Urinary bladder (tissue), 4 donors: ENCODE data around the gene BLNK. TPM values are rescaled to one million over a fixed set of nuclear protein-coding genes. Genes with fewer than 3 reads are reported as not detected.
"Not testable (repeated sequence)": the region's sequence is repeated elsewhere in the genome, so short reads cannot be mapped to it uniquely, and the experiment has no call there.

Experiments used
- DNase-seq: peaks from one replicate; pipeline ENCODE4 v3.0.0-alpha.2; 2015; ENCODE audit errors: extremely low spot score
- H3K27ac ChIP-seq: one replicate; pipeline ENCODE4 v1.5.1; 2013; ENCODE audit warnings: low read depth, mild to moderate bottlenecking, moderate library complexity
- H3K36me3 ChIP-seq: one replicate; pipeline ENCODE4 v1.6.1; 2013; ENCODE audit warnings: mild to moderate bottlenecking, moderate library complexity; ENCODE audit not compliant: insufficient read depth
- H3K4me1 ChIP-seq: one replicate; pipeline ENCODE4 v1.6.1; 2013; ENCODE audit warnings: mild to moderate bottlenecking, moderate library complexity; ENCODE audit not compliant: insufficient read depth
- H3K4me3 ChIP-seq: one replicate; pipeline ENCODE4 v1.5.1; 2013; ENCODE audit warnings: low read depth, low read length
- WGBS: extraction: QIAGEN DNeasy Blood & Tissue Kit; methylation state at CpG from one replicate; pipeline ENCODE4 v1.1.7; 2013; 5-methylcytosine and 5-hydroxymethylcytosine counted together
- polyA plus RNA-seq: library from polyadenylated mRNA; stranded (reverse); fragments of 200-250 nt; gene quantifications from one replicate; pipeline ENCODE4 v1.2.3, GENCODE V29; 2013
- total RNA-seq: library from RNA; depleted of rRNA; stranded (reverse); fragments of >200 nt; gene quantifications from one replicate; pipeline ENCODE4 v1.2.3, GENCODE V29; 2014
- donor health status: healthy with polysubstance abuse.
- donor health status: healthy.

Gene BLNK
- total RNA-seq (7.3 TPM), polyA plus RNA-seq (1.9 TPM)

- no peaks in the 10 kb centered on the region for H3K4me1 ChIP-seq
- peak; percentile 76 for DNase-seq
- H3K4me3 ChIP-seq = peak within 1 kb of the TSS; percentile 5
- no peaks in the 10 kb centered on the region for H3K36me3 ChIP-seq
- WGBS = 31% methylated on average over 6 of the region's 6 CpGs
- H3K27ac ChIP-seq = peak within 1 kb of the TSS; percentile 0
Measured at GRCh38 chr10:96271016-96271815, at the start of gene BLNK. BLNK (minus strand) TSS chr10:96271569; CDS start chr10:96271398, 171 bp downstream.

GRCh38 chr10:96319754-96320474 lies 48.5 kb upstream of the BLNK start:
- DNase-seq = no peak
- H3K4me3 ChIP-seq = no peak overlapping the region
- H3K36me3 ChIP-seq = no peaks in the 10 kb centered on the region
- H3K4me1 ChIP-seq = no peaks in the 10 kb centered on the region
- 27% methylated on average over 3 of the region's 3 CpGs for WGBS
- H3K27ac ChIP-seq = no peak overlapping the region

GRCh38 chr10:96317067-96317833 lies 45.9 kb upstream of the BLNK start:
- Histone ChIP-seq H3K4me3 (no peak overlapping the region), H3K36me3 (no peaks in the 10 kb centered on the region), H3K27ac (no peak overlapping the region), H3K4me1 (no peaks in the 10 kb centered on the region)
- no peak for DNase-seq
- 83% methylated on average over 4 of the region's 4 CpGs for WGBS

GRCh38 chr10:96313344-96313743 lies 42.0 kb upstream of the BLNK start:
- no peak overlapping the region for H3K27ac ChIP-seq
- 75% methylated on average over 2 of the region's 2 CpGs for WGBS
- no peaks in the 10 kb centered on the region for H3K36me3 ChIP-seq
- DNase-seq = no peak
- no peak overlapping the region for H3K4me3 ChIP-seq
- H3K4me1 ChIP-seq = no peaks in the 10 kb centered on the region

- 70% methylated on average over 3 of the region's 3 CpGs for WGBS
- Histone ChIP-seq H3K4me3 (no peak overlapping the region), H3K4me1 (no peaks in the 10 kb centered on the region), H3K36me3 (no peaks in the 10 kb centered on the region), H3K27ac (no peak overlapping the region)
- DNase-seq = no peak
Measured at GRCh38 chr10:96311180-96311715, 39.9 kb upstream of the BLNK start.

- H3K27ac ChIP-seq = no peak overlapping the region
- H3K4me1 ChIP-seq = no peaks in the 10 kb centered on the region
- 14% methylated on average over 1 of the region's 1 CpG for WGBS
- no peak for DNase-seq
- H3K36me3 ChIP-seq = no peaks in the 10 kb centered on the region
- H3K4me3 ChIP-seq = no peak overlapping the region
Measured at GRCh38 chr10:96310321-96310669, 38.9 kb upstream of the BLNK start.

- no peak for DNase-seq
- no peak overlapping the region for H3K4me3 ChIP-seq
- 29% methylated on average over 3 of the region's 3 CpGs for WGBS
Measured at GRCh38 chr10:96309628-96310320, 38.4 kb upstream of the BLNK start.

GRCh38 chr10:96308854-96309253 lies 37.5 kb upstream of the BLNK start:
- 70% methylated on average over 4 of the region's 4 CpGs for WGBS

More at GRCh38 chr10:96309628-96310320, 38.4 kb upstream of the BLNK start:
- no peaks in the 10 kb centered on the region for H3K4me1 ChIP-seq
- H3K27ac ChIP-seq = no peak overlapping the region
- H3K36me3 ChIP-seq = no peaks in the 10 kb centered on the region

GRCh38 chr10:96306516-96306915 lies 35.1 kb upstream of the BLNK start:
- Histone ChIP-seq H3K4me1 (no peaks in the 10 kb centered on the region), H3K27ac (no peak overlapping the region), H3K4me3 (no peak overlapping the region), H3K36me3 (no peaks in the 10 kb centered on the region)
- no peak for DNase-seq
- WGBS = 75% methylated on average over 8 of the region's 8 CpGs

More at GRCh38 chr10:96308854-96309253, 37.5 kb upstream of the BLNK start:
- H3K27ac ChIP-seq, DNase-seq, H3K36me3 ChIP-seq, H3K4me3 ChIP-seq, H3K4me1 ChIP-seq: not testable (repeated sequence)

GRCh38 chr10:96305019-96305418 lies 33.6 kb upstream of the BLNK start:
- no peaks in the 10 kb centered on the region for H3K4me1 ChIP-seq
- H3K36me3 ChIP-seq = no peaks in the 10 kb centered on the region
- 91% methylated on average over 3 of the region's 3 CpGs for WGBS
- no peak overlapping the region for H3K27ac ChIP-seq
- H3K4me3 ChIP-seq = no peak overlapping the region
- no peak for DNase-seq

- WGBS = 89% methylated on average over 8 of the region's 8 CpGs
- no peaks in the 10 kb centered on the region for H3K4me1 ChIP-seq
- no peak within 1 kb of the TSS for H3K4me3 ChIP-seq
- DNase-seq = no peak
- H3K27ac ChIP-seq = no peak within 1 kb of the TSS
- H3K36me3 ChIP-seq = no peaks in the 10 kb centered on the region
Measured at GRCh38 chr10:96304230-96304629, 32.9 kb upstream of the BLNK start, which contains the start of gene DNTT. DNTT (plus strand) TSS chr10:96304434; CDS start chr10:96304498, 64 bp downstream.

- DNase-seq = no peak
- no peaks in the 10 kb centered on the region for H3K36me3 ChIP-seq
- H3K4me3 ChIP-seq = no peak overlapping the region
- 52% methylated on average over 1 of the region's 1 CpG for WGBS
- no peaks in the 10 kb centered on the region for H3K4me1 ChIP-seq
- no peak overlapping the region for H3K27ac ChIP-seq
Measured at GRCh38 chr10:96301616-96302015, 30.2 kb upstream of the BLNK start.

- WGBS = 23% methylated on average over 5 of the region's 5 CpGs
- DNase-seq = no peak
- no peaks in the 10 kb centered on the region for H3K36me3 ChIP-seq
- no peaks in the 10 kb centered on the region for H3K4me1 ChIP-seq
- no peak overlapping the region for H3K27ac ChIP-seq
- H3K4me3 ChIP-seq = no peak overlapping the region
Measured at GRCh38 chr10:96299383-96299782, 28.0 kb upstream of the BLNK start.
